ENCODE results near the gene ECI1. TPM values are rescaled to one million over a fixed set of nuclear protein-coding genes. Genes with fewer than 3 reads are reported as not detected.

Gene ECI1
- total and polyA plus RNA-seq, 2 of the 13 experiments (the other 11 are each of a cell fraction or from before 2014, with no cell fraction given), result 82.0 to 102 TPM

- peak; percentile 98 for TF ChIP-seq TFDP2 (CRISPR knock-in tag; IDR thresholded peaks at IDR 0.05)
- TF ChIP-seq THAP8 (CRISPR knock-in tag; IDR thresholded peaks at IDR 0.05; ENCODE audit: borderline replicate concordance), result 0 out of 2 replicates have a peak, but pooled peaks have one; percentile 75
- TF ChIP-seq ATF4 (CRISPR knock-in tag; IDR thresholded peaks at IDR 0.05), result 0 out of 4 replicates have a peak, but pooled peaks of 1 of the 2 experiments have one; percentile 54
- TF ChIP-seq NFATC3 (CRISPR knock-in tag; IDR thresholded peaks at IDR 0.05), result peak; percentile 67; the same call in 1 of the 2 replicates
- no peak for TF ChIP-seq FOXJ3 (CRISPR knock-in tag; IDR thresholded peaks at IDR 0.05; ENCODE audit: borderline replicate concordance)
- TF ChIP-seq TRAFD1 (CRISPR knock-in tag; IDR thresholded peaks at IDR 0.05; ENCODE audit: borderline replicate concordance), result no peak
- TF ChIP-seq ZNF557 (CRISPR knock-in tag; IDR thresholded peaks at IDR 0.05), result no peak
- TF ChIP-seq ZNF879 (CRISPR knock-in tag; IDR thresholded peaks at IDR 0.05), result peak; percentile 53; the same call in 1 of the 2 replicates
- TF ChIP-seq ZNF800 (CRISPR knock-in tag; IDR thresholded peaks at IDR 0.05), result peak; percentile 47; the same call in 1 of the 2 replicates
- no peak for TF ChIP-seq ZNF24 (IDR thresholded peaks at IDR 0.05)
- peak; percentile 57; the same call in 1 of the 2 replicates for TF ChIP-seq SNAPC5 (CRISPR knock-in tag; IDR thresholded peaks at IDR 0.05; ENCODE audit: borderline replicate concordance)
- TF ChIP-seq CEBPB (IDR thresholded peaks at IDR 0.05; ENCODE audit: borderline replicate concordance, low read depth, low read length), result no peak
- peak; percentile 64; the same call in 1 of the 2 replicates for TF ChIP-seq ZNF713 (CRISPR knock-in tag; IDR thresholded peaks at IDR 0.05)
- TF ChIP-seq CBX2 (IDR thresholded peaks at IDR 0.05; ENCODE audit: low read depth, low read length), result no peak
- no peak for TF ChIP-seq CBX2 (CRISPR knock-in tag; IDR thresholded peaks at IDR 0.05; ENCODE audit: low read depth)
- TF ChIP-seq ZNF780A (CRISPR knock-in tag; IDR thresholded peaks at IDR 0.05), result peak; percentile 32; the same call in 1 of the 2 replicates
- peak; percentile 87; the same call in 1 of the 2 replicates for TF ChIP-seq ZNF546 (CRISPR knock-in tag; conservative IDR thresholded peaks at IDR 0.05)
- peak; percentile 88 for TF ChIP-seq ZNF451 (CRISPR knock-in tag; IDR thresholded peaks at IDR 0.05)
- TF ChIP-seq ZFP82 (CRISPR knock-in tag; IDR thresholded peaks at IDR 0.05; ENCODE audit: borderline replicate concordance), result peak; percentile 74; the same call in 1 of the 2 replicates
- TF ChIP-seq MYNN (CRISPR knock-in tag; IDR thresholded peaks at IDR 0.05; ENCODE audit: low read depth), result peak; percentile 69; the same call in 1 of the 2 replicates
Observed at GRCh38 chr16:2267913-2268666, 16.7 kb upstream of the ECI1 start, which contains the start of gene RNPS1 (continued).

Measured in HepG2 (cell line).